ENCODE results near the gene A4GALT.

A4GALT gene

DNA sequence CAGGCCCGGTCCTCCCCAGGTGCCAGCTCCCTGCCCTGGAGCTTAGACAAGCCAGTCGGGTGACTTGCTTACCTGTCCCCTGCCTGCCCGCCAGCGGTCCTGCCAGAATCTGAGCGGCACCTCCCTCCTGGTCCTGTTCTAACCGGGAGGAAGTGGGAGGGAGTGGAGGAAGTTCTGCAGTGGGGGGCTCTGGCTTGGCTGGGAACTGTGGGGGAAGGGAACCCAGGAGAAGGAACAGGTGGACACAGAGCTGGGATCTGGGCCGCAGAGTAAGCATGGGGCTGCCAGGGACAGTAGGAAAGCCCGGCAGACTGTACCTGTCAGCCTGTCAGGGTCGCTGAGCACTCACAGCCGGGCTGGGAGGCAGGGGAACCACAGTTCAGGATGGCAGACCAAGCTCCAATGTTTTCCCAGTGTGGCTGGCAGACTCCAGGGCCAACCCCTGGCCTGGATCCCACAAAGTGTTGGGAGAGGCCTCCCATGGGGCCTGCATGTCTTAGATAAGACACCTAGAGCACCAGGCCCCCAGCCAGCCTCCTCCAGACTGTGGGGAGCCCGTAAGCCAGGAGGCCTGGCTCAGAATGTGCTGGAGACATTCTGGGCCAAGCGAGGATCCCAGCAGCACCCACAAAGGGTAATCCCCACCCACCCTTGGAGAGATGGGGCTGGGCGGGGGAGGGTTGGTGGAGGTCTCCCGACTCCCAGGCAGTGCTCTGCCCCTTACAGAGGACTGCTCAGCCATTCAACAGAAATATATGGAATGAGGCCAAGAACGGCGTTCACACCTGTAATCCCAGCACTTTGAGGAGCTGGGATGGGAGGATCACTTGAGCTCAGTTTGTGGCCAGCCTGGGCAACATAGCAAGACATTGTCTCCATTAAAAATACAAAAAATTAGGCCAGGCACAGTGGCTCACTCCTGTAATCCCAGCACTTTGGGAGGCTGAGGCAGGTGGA is 73.8 kb downstream of the A4GALT start:
- no peaks in the 10 kb centered on the region for H3K36me3 ChIP-seq
- peak overlapping the region in 10 of 11 experiments; percentile 4 to 66 (median 41); a peak in 12 of 22 replicates for H3K27ac ChIP-seq
- TF ChIP-seq Cebpa-rat (IDR thresholded peaks at IDR 0.05): no peak
- peak overlapping the region; percentile 38 to 93 (median 70); a peak in 21 of 22 replicates for H3K9ac ChIP-seq
- peak overlapping the region; percentile 17 to 50 (median 34); a peak in 12 of 20 replicates for H3K4me3 ChIP-seq
- peaks cover 66 to 74% (median 70%) of the 10 kb centered on the region in 10 experiments for H3K4me1 ChIP-seq
- H3K9me3 ChIP-seq (replicated peaks in 1 of 11): no peaks in the 10 kb centered on the region
- peak overlapping the region; percentile 86 to 99 (median 96) for H3K4me2 ChIP-seq
- H3K27me3 ChIP-seq: no peaks in the 10 kb centered on the region
- H4K20me1 ChIP-seq: peaks cover 61 to 71% (median 70%) of the 10 kb centered on the region in 11 experiments; a peak in 21 of 22 replicates

DNA sequence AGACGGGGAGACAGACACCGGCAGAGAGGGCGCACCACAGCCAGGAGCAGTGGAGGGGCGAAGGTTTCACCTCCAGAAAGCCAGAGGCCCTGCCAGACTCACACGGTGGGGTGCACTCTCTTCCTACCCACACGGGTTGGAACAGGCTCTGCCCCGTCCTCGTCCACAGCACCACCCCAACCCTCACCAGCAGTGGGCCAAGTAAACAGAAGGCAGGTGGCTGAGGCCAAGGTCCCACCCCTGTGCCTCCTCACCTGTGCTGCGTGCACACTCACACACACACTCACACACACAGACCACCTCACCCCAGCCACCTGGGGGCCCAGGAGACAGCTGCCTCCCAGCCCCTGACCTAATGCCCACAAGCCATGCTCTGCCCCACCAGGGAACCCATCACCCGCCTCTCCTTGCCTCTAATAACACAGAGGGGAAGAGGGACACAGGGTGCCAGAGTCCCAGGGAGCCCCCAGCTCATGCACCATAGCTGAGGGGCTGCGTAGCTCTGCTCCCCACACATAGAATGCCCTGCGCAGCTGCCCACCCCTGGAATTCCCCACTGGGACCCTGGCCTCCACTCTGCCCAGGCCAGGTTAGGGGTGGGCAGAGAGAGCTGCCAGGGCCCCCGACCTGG is 74.6 kb downstream of the A4GALT start:
- Histone ChIP-seq H3K4me3 (peak overlapping the region; percentile 17 to 50 (median 34); a peak in 9 of 20 replicates), H3K4me1 (peaks cover 66 to 78% (median 73%) of the 10 kb centered on the region in 10 experiments), H3K36me3 (no peaks in the 10 kb centered on the region), H3K27me3 (no peaks in the 10 kb centered on the region), H4K20me1 (peaks cover 63 to 79% (median 77%) of the 10 kb centered on the region in 11 experiments; a peak in 21 of 22 replicates), H3K9me3 (replicated peaks in 1 of 11) (no peaks in the 10 kb centered on the region), H3K27ac (peak overlapping the region in 10 of 11 experiments; percentile 4 to 66 (median 41); a peak in 11 of 22 replicates), H3K9ac (peak overlapping the region; percentile 38 to 93 (median 70); a peak in 21 of 22 replicates), H3K4me2 (peak overlapping the region; percentile 86 to 99 (median 96))
- TF ChIP-seq Cebpa-rat (IDR thresholded peaks at IDR 0.05): no peak

GRCh38 chr22:42645341-42645937 is 75.2 kb downstream of the A4GALT start:
- no peak for TF ChIP-seq Cebpa-rat (IDR thresholded peaks at IDR 0.05)
- peak overlapping the region in 8 of 11 experiments; percentile 2 to 66 (median 48); a peak in 12 of 22 replicates for H3K27ac ChIP-seq
- no peaks in the 10 kb centered on the region for H3K27me3 ChIP-seq
- H3K4me2 ChIP-seq: peak overlapping the region; percentile 86 to 99 (median 96)
- no peaks in the 10 kb centered on the region for H3K9me3 ChIP-seq (replicated peaks in 1 of 11)
- peaks cover 68 to 84% (median 80%) of the 10 kb centered on the region in 11 experiments; a peak in 21 of 22 replicates for H4K20me1 ChIP-seq
- peak overlapping the region in 2 of 10 experiments; percentile 37 to 38; a peak in 1 of 20 replicates for H3K4me3 ChIP-seq
- H3K4me1 ChIP-seq: peaks cover 71 to 85% (median 79%) of the 10 kb centered on the region in 10 experiments
- peak overlapping the region; percentile 32 to 93 (median 70); a peak in 20 of 22 replicates for H3K9ac ChIP-seq
- no peaks in the 10 kb centered on the region for H3K36me3 ChIP-seq

- peaks cover 75 to 88% (median 84%) of the 10 kb centered on the region in 10 experiments for H3K4me1 ChIP-seq
- H3K4me3 ChIP-seq: no peak overlapping the region
- no peaks in the 10 kb centered on the region for H3K27me3 ChIP-seq
These were observed 76.0 kb downstream of the A4GALT start for GRCh38 chr22:42644422-42645340.

DNA sequence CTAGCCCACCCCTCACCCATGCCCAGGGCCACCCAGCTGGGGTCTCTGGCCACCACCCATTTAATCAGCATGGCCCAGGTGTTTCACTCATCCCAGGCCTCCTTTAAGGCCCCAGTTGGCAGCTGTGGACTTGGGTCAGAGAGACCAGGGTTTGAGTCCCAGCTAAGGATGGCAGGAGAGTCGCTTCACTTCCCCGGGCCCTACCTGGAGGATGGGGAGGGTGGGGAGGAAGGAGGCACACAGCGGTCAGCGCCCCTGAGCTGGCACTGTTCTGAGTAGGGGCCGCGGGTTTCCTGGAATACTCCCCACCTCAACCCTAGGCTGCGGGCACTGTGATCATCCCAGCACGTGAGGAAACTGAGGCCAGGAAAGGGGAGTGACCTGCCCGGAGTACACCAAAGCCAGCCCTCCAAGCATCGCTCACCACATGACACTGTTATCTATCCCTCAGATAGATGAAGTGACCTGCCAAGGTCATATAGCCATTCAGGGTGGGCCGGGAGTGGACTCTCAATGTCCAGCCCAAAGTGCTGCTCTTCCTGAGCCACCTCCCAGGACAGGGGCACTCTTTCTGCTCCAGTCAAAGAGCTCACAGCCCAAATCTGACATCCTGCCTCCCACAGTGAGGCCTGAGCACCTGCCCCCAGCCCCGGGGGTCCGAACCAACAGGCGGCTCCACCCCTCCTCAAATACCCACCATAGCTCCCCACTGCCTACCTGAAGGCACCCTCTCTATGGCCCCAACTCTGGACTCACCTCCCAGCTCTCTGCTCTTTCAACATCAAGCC is 76.8 kb downstream of the A4GALT start:
- peaks cover 69 to 100% (median 87%) of the 10 kb centered on the region in 11 experiments; a peak in 21 of 22 replicates for H4K20me1 ChIP-seq
- peaks cover 77 to 95% (median 88%) of the 10 kb centered on the region in 10 experiments for H3K4me1 ChIP-seq
- no peak overlapping the region for H3K4me3 ChIP-seq
- H3K9ac ChIP-seq: peak overlapping the region in 7 of 11 experiments; percentile 8 to 90 (median 62); a peak in 6 of 22 replicates
- H3K27ac ChIP-seq: peak overlapping the region in 4 of 11 experiments; percentile 26 to 59 (median 48); a peak in 7 of 22 replicates
- H3K27me3 ChIP-seq: no peaks in the 10 kb centered on the region
- peak overlapping the region; percentile 86 to 99 (median 96) for H3K4me2 ChIP-seq
- H3K36me3 ChIP-seq: no peaks in the 10 kb centered on the region
- H3K9me3 ChIP-seq (replicated peaks in 1 of 11): no peaks in the 10 kb centered on the region
- no peak for TF ChIP-seq Cebpa-rat (IDR thresholded peaks at IDR 0.05)

More at GRCh38 chr22:42644422-42645340, 76.0 kb downstream of the A4GALT start:
- H3K9me3 ChIP-seq (replicated peaks in 1 of 11): no peaks in the 10 kb centered on the region
- TF ChIP-seq Cebpa-rat (IDR thresholded peaks at IDR 0.05): no peak
- no peaks in the 10 kb centered on the region for H3K36me3 ChIP-seq
- H3K4me2 ChIP-seq: peak overlapping the region; percentile 86 to 99 (median 96)
- H3K27ac ChIP-seq: peak overlapping the region in 8 of 11 experiments; percentile 23 to 66 (median 48); a peak in 14 of 22 replicates
- H3K9ac ChIP-seq: peak overlapping the region; percentile 14 to 93 (median 70); a peak in 18 of 22 replicates
- peaks cover 69 to 92% (median 86%) of the 10 kb centered on the region in 11 experiments; a peak in 21 of 22 replicates for H4K20me1 ChIP-seq

DNA sequence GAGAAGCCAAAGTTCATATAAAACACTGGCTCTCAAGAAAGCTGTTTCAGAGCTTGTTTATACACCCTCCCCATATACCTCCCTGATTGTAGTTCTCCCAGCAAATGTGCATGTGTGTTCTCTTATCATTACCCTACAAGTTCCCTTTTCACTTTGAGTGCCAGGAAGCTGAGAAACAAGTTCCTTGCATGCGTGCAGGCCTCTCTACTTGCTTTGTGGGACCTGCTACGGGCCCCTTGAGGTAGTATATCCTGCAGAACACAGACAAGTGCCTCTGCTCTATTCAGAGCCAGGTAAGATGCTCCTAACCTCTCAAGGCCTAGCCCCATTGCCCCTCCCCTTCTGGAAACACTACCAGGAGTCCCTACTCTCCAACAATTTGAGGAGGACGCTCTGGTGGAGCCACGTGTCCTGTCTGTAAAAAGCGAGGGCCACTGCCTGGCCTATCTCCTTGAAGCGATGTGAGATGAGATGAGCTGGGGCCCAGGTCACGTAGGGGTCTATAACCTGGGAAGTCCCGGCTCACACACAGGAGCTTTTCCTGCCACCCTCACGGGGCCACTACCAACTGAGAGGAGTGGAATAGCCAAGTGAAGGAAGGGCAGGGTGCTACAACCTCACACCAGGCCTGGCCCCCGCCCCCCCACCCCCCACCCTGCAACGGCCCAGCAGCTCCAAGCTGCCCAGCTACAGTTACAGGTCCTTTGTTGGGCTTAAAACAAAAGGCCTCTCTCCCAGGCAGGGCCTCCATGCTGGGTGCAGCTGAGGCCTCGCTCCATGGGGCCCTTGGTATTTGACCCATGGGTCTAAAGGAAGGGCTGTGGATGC is 77.7 kb downstream of the A4GALT start:
- Histone ChIP-seq H4K20me1 (peaks cover 63 to 99% (median 86%) of the 10 kb centered on the region in 11 experiments; a peak in 21 of 22 replicates), H3K36me3 (no peaks in the 10 kb centered on the region), H3K9ac (peak overlapping the region in 6 of 11 experiments; percentile 8 to 53 (median 24); a peak in 6 of 22 replicates), H3K27ac (peak overlapping the region in 6 of 11 experiments; percentile 3 to 59 (median 31); a peak in 3 of 22 replicates), H3K4me2 (peak overlapping the region; percentile 86 to 99 (median 96); a peak in 20 of 22 replicates), H3K27me3 (no peaks in the 10 kb centered on the region), H3K4me1 (peaks cover 71 to 88% (median 82%) of the 10 kb centered on the region in 10 experiments), H3K4me3 (no peak overlapping the region), H3K9me3 (replicated peaks in 1 of 11) (no peaks in the 10 kb centered on the region)
- TF ChIP-seq Cebpa-rat (IDR thresholded peaks at IDR 0.05): no peak
